BJ (cell line): ENCODE results near the gene ABCC1. TPM values are rescaled to one million over a fixed set of nuclear protein-coding genes. Genes with fewer than 3 reads are reported as not detected.

Experiments used
- CTCF ChIA-PET: fragments of 350-600 bp; formaldehyde crosslinking; extraction: SDS; loops from one replicate; lab custom pipeline; 2021; ENCODE audit warnings: antibody characterized with exemption, inconsistent platforms; lab: Yijun Ruan, JAX
- POLR2A ChIA-PET: fragments of 300-600 bp; sonication (Branson Sonifier 250); formaldehyde crosslinking; extraction: SDS; loops from one replicate; lab custom pipeline; 2021; ENCODE audit warnings: antibody characterized with exemption; lab: Charles Lee
- DNase-seq: peaks from one replicate; pipeline ENCODE4 v3.0.0-alpha.2; 2011; ENCODE audit warnings: low read depth
- H3K27me3 ChIP-seq: 2 replicates; pipeline ENCODE4 v1.6.0; 2011; ENCODE audit warnings: low read length; ENCODE audit not compliant: control insufficient read depth, insufficient read depth
- H3K36me3 ChIP-seq: 2 replicates; pipeline ENCODE4 v1.5.1; 2011; ENCODE audit warnings: low read length; ENCODE audit not compliant: control insufficient read depth, insufficient read depth
- H3K4me3 ChIP-seq: 2 replicates; pipeline ENCODE4 v1.5.1; 2011; ENCODE audit warnings: low read depth, mild to moderate bottlenecking, control low read depth, low read length
- CTCF ChIP-seq: IDR thresholded peaks from 2 replicates; pipeline ENCODE4 v1.5.1; 2011; ENCODE audit warnings: low read depth, mild to moderate bottlenecking, control low read depth, inconsistent platforms, low read length, moderate library complexity; ENCODE audit not compliant: insufficient read depth
- polyA plus RNA-seq: library from polyadenylated mRNA; depleted of rRNA; stranded (reverse); fragments of >200 nt; gene quantifications from 2 replicates; pipeline ENCODE4 v1.2.3, GENCODE V29; 2011

Gene ABCC1
- polyA plus RNA-seq, 1 experiment, result 27.3 TPM

GRCh38 chr16:16096121-16096857 is 146.9 kb downstream of the ABCC1 start:
- TF ChIP-seq CTCF, result peak; percentile 52
- Histone ChIP-seq H3K4me3 (no peak overlapping the region), H3K36me3 (peaks cover 12% of the 10 kb centered on the region), H3K27me3 (no peaks in the 10 kb centered on the region)
- ChIA-PET POLR2A (no interaction called here), CTCF (interaction anchor here (0.7 to 2.4 kb wide), 6 partner anchors 11 to 452 kb away, joined by 3 to 7 read pairs (median 4); no protein-coding TSS in a partner anchor)
- DNase-seq, result peak; percentile 79

- TF ChIP-seq CTCF, result no peak
- no peaks in the 10 kb centered on the region for H3K27me3 ChIP-seq
- CTCF ChIA-PET, result interaction anchor here (0.7 to 2.4 kb wide), 5 partner anchors 11 to 453 kb away, joined by 3 to 7 read pairs (median 4); no protein-coding TSS in a partner anchor
- H3K36me3 ChIP-seq, result peaks cover 8% of the 10 kb centered on the region
- DNase-seq, result no peak
- H3K4me3 ChIP-seq, result no peak overlapping the region
- POLR2A ChIA-PET, result interaction anchor here (0.5 kb wide), 1 partner anchor 345 kb away, joined by 7 read pairs; no protein-coding TSS in a partner anchor
These were observed 147.4 kb downstream of the ABCC1 start for GRCh38 chr16:16096858-16097213.

- no peak for DNase-seq
- Histone ChIP-seq H3K4me3 (no peak overlapping the region), H3K27me3 (no peaks in the 10 kb centered on the region), H3K36me3 (peaks cover 19% of the 10 kb centered on the region)
- no peak for TF ChIP-seq CTCF
- POLR2A ChIA-PET, result no interaction called here
- CTCF ChIA-PET, result no interaction called here
These were observed 149.9 kb downstream of the ABCC1 start for GRCh38 chr16:16099320-16099719.

DNA sequence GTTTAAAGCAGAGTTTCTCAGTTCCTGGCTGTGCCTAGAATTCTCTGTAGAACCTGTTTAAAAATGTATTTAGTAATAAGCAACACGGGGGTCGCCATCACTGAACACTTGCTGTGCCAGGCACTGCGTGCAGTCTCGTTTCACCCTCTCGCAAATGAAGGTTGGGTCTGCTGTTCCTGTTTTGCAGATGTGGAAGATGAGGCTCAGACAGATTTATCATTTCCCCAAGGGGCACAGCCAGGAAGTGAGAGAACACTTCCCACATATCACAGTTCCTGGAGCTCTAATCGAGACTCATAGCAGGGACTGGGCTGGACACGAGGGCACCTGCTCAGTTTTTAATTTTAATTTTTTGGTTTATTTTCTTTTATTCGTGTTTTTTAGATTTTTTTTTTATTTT is 151.2 kb downstream of the ABCC1 start:
- H3K36me3 ChIP-seq, result peaks cover 19% of the 10 kb centered on the region
- no peak overlapping the region for H3K4me3 ChIP-seq
- no peak for DNase-seq
- CTCF ChIA-PET, result interaction anchor here (0.7 kb wide), 1 partner anchor 9 kb away, joined by 3 read pairs; no protein-coding TSS in a partner anchor
- no peak for TF ChIP-seq CTCF
- H3K27me3 ChIP-seq, result no peaks in the 10 kb centered on the region
- POLR2A ChIA-PET, result no interaction called here

- ChIA-PET CTCF (no interaction called here), POLR2A (no interaction called here)
- no peak for TF ChIP-seq CTCF
- no peak for DNase-seq
- Histone ChIP-seq H3K4me3 (no peak overlapping the region), H3K36me3 (peaks cover 19% of the 10 kb centered on the region), H3K27me3 (no peaks in the 10 kb centered on the region)
These were observed 152.2 kb downstream of the ABCC1 start for GRCh38 chr16:16101585-16101984.
